Non-pigmented ciliary epithelial cell (primary cell): ENCODE data around the gene ZC2HC1B.

Source experiments
- DNase-seq: peaks from one replicate; pipeline ENCODE4 v3.0.0-alpha.2; 2010; ENCODE audit warnings: low read depth

Gene ZC2HC1B

DNA sequence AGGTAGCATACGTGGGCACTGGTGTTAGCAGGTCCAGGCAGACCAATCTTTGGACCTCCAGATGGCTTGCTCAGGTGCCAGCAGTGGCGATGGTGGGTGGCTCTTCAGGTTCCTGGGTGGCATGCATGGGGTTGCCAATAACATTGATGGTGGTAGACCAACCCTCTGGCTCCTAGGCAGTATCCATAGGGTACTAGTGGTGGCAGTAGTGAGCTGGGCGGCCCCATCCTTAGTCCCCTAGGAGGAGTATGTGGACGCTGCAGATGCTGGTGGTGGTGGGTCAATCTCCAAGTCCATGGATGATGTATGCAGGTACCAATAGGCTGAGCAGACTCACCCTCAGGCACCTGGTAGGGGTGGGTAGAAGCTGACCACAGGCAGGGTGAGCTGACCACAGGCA lies 70.6 kb downstream of the ZC2HC1B start:
- DNase-seq: no peak

DNA sequence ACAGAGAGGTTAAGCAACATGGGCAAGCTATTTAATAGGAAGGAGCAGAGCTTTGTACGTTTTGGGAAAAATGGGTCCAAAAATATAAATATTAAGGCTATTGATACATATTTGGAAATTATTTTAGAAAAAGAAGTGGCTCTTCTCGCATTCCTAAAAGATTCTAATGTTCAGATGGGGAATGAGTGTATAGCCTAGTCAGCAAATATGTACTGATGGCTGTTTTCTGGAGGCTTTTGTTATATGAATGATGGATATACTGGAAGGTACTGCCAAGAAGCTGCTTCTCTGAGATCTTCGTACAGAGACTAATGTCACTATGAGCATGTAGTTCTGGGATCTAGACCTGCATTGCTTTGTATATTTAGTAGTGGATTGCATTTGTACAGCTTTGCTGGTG lies 72.1 kb downstream of the ZC2HC1B start:
- no peak for DNase-seq

DNA sequence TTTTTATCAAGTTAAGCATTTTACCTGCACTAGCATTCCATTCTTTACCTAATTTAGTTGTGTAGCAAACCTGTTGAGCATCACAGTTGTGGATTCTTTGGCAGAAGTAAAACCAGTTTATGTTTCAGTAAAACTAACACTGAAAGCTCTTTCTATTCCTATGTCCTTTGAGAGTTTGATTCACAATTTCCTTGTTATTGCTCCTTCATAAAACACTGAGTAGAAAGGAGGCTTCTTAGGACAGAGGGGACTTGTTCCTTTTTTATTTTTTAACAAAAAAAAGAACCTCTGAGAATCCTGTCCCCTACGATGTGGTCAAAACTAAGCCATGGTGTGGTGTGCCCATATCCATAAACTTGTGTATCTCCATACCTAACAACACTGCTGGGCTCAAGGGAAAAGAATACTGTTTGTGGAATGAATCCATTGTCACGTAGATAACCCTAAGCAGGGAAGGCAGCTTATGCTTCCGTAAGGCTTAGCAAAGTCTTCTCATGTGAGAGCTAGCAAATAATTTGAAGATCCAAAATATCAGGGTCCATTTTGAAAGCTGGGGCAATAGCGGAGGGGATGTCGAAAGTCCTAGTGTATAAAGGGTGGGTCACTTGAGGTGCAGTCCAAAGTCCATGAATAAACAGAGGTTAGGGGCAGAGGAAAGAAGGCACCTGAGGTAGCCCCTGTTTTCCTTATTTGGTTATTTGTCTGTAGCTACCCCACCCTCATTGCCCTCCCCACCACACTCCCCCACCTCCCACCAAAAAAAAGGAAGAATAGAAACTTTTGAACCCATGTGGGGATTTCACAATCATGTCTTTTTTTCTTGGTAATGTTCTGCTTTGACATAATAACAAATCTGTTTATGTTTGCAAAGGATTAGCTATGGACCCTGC lies 72.7 kb downstream of the ZC2HC1B start:
- DNase-seq: no peak

DNA sequence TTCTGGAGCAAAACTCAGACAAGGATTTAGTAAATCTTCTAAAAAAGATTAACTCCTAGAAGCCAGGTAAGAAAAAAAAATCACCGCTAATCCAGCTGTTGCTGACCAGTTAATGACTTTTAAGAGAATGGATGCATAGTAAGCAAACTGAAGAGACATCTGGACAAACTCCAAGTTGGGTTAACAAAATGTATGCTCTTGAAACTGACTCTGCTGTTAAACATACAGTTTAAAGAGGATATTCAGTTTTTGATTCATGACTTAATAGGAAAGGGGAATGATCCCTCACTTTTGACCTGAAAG lies 73.3 kb downstream of the ZC2HC1B start:
- no peak for DNase-seq

DNA sequence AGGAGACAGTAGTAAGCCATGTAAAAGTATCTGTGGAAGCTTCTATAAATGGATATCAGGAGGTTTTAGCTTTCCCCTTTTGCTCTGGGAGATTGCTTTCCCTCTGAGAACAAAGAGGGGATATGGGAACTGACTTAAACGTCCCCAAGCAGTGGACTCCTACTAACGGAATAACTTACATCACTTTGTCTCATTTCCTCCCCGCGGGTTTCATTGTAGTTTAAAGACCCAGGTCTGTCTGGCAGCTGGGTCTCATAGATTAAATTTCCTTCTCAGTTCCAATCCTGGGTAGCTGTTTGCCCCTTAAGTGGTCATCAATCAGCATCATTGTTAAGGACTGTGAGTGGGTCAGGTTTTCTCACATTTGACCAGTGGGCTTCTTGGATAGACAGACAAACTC lies 75.1 kb downstream of the ZC2HC1B start:
- DNase-seq: no peak

DNA sequence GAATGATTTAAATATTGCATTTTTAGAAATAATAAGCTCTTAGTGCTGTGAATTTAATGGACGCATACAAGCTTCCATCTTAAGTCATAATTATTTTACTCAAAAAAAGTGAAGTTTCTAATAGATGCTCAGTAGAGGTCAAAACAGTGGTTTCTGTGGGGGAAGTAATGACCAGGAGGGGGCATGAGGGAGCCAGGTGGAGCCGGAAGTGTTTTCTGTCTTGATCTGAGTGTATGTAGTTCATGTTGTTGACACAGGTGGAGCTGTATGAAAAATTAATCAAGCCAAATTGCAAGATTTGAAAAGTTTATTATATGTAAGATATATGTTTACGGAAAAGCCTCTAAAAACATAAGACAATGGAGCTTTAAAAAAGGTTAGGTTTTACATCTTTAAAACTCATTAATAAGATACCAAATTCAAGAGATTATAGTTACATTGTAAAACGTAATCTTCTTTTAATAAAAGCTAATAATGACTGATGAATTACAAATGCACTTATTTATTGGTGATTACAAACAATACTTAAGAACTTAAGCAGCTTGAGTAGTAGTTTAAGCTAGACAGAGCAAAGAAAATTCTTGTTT lies 75.8 kb downstream of the ZC2HC1B start:
- no peak for DNase-seq

DNA sequence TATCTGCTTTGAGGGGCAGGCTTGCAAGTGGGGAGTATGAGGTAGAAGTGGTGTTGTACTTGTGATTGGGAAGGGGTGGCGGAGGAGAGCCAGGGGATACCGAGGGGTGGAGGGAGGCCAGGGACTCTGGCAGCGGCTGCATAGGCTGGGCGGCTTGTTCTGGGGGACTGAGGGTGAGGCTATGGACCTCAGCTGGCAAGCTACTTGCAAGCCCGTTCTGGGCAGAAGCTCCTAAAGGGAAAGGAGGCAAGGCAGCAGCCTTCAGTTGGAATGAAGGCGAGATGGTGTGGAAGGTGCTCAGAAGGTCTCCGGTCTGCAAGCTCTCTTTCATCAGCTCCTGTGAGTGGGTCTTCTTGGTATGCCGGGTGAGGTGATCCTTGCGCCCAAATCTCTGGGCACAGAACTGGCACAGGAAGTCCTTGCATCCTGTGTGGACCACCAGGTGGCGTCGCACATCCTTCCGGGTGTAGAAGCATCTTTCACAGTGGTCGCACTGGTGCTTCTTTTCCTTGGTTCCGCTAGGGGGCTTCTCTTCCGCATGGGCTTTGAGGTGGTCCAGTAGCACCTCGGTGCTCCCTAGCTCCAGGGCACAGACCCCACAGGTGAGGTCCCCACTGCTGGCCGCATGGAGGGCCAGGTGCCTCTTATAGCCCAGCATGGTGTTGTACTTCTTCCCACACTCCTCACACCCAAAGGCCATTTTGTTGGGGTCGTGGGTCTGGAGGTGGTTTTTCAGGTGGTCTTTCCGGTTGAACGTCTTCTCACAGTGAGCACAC lies 77.8 kb downstream of the ZC2HC1B start:
- no peak for DNase-seq

DNA sequence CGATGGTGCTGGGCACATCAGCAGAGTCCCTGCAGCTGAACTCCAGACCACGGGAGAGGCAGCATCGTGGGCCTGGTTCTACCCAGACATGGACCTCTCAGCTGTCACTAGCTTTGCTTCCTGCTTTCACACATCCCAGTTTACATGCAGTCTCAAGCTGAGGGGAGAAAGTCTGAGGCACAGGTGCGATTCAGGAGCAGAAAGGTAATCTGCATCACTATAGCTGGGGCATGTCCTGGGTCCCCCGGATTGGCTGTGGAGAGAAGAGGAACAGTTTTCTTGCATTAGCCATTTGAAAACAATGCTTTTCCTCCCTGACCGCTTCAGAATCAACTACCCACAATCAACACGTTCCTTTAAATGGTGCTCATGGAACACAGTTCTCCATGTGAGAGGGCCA lies 83.9 kb downstream of the ZC2HC1B start:
- no peak for DNase-seq

DNA sequence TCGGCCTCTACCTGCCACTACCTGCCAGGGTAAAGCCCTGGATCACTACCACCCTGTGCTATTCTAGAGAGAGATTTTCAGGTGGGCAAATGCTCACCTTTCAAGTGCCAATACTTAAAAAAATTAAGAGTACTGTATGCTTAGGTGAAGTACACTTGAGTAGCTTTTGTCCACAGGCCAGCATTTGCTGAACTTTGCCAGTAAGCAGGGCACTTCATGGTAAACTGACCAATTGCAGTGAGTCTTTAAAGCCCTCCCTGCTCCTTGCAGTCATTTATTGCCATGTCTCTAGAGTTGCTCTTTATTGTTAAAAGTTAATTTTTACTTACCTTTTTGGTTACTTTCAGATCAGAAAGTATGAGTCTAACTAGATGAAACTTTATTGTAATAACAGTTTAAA lies 85.3 kb downstream of the ZC2HC1B start:
- DNase-seq: no peak

DNA sequence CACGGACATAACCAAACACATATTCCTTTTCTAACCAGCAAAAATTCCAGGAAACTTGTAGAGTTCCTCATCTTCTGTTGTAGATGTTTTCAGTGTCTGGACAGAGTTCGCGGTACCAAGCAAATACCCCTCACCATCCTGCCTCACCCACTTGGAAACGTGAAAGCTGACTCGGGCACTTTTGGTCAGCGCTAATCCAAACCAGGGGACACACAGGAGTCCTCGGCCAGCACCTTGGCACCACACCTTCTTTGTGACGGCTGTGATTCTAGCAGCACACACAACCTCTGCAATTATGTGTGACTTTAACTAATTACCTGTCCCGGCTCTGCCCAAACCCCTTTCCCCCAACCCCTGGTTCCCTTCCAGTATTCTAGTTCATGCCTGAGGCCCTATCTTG lies 85.7 kb downstream of the ZC2HC1B start:
- DNase-seq: no peak

DNA sequence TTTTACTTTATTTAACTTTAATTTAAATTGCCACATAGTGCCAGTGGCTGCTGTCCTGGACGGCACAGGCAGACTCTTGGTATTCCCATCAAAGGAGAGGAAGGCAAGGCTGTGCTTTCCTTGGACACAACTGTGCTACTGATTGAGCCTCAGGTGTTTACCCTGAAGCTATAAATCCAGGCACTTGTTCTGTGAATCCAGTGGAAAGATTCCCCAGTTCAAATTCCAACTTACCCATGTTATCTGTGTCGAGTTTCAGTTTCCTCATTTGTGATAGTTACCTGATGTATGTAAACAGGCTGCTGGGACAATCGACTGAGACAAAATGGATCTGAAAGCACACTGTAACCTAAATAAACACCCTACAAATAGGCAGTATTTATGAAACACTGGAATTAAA lies 86.6 kb downstream of the ZC2HC1B start:
- DNase-seq: no peak

DNA sequence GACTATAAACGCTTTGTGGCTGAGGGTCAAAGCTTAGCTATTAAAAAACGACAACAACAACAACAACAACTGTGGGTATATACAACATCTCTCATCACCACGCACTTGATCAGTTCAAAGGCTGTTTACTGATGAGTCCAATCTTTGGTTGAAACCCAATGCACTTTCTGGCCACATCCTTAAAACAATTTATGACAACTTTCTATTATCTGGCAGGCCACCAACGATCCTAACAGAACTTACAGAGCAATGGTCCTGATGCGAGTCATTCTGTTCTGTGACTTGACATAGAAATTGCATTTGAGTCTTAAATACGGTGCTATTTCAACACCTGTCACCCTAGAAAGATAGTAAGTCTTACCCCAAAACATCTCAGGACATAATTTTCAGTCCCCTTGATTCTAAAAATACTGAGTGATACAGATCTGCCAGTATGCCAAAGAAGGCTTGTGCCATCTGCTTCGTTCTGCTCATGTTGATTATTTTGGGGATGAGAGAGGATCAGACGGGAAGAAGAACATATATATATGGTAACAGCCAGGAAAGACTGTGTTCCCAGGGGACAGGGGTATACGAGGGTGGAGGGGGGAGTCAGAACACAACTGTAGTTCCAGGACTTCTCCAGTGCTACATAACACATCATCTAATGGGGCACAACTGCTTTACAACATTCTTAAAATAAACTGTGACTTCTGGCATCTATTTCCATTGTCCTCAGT lies 87.9 kb downstream of the ZC2HC1B start:
- DNase-seq: no peak

DNA sequence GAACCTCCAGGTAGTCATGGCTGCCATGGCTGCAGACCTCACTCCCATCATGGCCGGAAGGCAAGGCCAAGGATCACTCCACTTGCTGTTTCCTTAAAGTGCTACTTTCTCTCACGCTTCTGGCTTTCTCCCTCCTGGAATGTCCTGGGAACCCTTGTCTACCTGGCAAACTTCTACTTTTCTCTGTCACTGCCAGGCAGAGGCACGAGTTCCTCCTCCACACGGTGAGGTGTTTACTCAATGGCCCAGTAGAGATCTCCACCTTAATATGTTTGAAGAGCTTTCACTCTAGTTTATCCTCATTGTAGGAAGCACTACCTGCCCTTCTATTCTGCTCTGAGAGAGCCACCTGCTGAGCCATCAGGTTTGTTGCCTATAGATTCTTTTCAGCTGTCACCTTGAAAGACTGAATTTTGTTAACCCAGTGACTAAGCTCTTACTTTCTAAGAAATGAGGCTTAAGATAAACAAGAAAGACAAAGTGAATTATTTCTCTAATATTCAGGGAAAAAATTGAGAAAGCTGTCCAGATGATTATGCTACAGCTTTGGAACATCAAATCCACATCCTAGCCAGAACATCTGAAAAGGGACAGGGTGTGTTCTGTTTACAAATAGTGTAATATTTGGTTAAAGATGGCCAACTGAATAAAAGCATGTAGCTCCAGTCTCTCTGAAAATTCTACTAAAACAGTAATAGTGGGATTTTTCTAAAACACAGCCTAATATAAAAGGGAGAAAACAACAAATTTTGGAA lies 88.8 kb downstream of the ZC2HC1B start:
- DNase-seq: no peak

DNA sequence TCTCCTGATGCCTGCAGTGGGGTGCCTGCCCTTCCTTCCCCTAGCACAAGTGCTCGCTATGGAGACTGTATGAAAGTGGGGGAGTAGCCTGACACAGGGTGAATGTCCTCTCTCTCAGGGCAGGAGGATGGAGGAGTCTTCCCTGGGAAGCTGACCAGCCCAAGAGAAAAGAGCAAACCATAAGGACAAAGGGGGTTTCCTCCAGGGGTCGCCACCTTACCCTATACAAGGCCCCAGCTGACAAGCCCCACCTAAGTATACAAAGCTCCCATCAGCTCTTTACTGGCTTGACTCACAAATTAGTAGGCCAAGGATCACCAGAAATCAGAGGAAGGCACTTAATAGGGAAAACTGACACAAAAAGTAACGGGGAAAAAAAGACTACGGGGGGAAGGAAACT lies 89.6 kb downstream of the ZC2HC1B start:
- no peak for DNase-seq

DNA sequence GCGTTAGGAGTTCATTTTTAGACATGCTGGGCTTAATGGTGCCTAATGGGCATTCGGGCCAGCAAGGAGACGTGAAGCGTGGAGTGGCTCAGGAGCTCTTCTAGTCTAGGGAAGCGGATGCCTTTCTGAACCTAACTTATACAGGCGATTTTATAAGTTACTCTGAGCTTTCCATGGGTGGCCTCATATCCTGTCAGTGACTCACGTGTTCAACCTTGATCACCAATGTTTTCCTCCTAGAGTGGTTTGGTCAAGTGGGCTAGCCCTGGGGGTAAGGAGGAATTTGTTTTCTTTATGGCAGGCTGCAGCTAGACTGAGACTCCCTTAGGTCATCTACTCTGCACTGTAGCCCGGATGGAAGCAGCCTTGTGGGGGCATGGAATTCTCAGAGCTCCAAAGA lies 91.7 kb downstream of the ZC2HC1B start:
- no peak for DNase-seq

DNA sequence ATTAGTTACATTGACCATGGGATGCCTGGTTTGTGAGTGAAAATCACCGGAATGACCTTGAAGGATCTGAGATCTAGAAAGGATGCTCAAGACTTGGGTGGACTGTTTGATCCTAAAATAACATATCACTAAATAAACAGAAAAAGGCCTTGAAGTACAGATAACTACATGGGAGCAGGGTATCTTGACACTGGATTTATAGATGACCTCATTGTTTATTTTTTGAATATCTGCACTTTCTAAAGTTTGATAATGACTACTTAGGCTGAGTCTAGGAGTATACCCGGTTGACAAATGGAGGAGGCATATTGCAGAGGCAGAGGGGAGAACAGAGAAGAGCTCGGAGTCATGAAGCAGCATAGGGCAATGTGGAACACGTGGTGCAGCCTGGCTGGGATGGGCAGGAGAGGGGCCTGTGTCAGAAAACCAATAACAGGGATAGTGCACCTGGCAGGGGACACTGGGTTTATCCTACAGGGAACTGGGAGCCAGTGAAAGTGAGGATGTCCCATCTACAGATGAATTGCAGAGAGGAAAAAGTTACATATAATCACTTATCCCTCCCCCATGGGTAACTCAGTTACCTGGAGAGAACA lies 93.5 kb downstream of the ZC2HC1B start:
- DNase-seq: no peak

DNA sequence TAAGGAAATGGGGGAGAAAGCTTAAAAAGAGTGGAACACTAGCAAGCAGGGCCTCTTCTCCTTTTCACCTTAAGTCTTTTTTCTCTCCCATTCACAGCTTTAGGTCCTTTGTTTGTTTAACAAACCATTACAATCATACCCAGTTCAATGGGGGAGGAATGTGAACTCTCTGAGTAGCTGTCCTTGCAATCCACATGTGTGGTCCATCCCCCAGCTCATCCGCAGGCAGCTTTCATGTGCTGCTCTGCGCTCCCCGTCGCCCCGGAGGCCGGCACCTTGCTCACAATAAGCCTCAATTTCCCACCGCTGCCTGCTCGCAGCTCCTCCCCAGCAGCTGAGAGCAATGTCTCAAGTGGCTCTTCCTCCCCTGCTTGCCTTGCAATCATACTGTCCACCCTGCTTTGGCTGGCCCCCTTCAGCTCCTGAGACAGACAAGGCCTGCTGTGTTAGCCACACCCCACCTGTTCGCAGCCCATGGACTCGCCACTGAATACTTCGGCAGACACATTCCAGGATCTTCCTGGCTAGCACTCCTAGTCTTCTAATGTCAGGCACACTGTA lies 94.6 kb downstream of the ZC2HC1B start:
- no peak for DNase-seq

DNA sequence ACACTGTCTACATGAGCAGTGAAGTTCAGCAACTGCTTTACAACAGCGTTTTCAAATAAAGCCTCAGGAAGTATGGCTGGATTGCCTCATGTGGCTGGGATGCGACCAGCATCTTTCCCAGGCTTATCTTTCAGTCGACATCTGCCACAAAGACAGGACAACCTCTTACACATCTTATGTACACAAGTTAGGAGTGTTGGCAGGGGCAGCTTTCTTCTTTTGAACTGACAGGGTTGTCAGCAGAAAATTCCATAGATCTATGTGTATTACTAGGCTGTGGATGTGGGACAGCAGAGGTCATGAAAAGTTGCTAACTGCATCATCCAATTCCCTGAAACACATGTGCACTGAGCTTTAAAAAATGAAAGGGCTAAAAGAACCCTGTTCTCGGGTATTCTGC lies 95.7 kb downstream of the ZC2HC1B start:
- DNase-seq: no peak

DNA sequence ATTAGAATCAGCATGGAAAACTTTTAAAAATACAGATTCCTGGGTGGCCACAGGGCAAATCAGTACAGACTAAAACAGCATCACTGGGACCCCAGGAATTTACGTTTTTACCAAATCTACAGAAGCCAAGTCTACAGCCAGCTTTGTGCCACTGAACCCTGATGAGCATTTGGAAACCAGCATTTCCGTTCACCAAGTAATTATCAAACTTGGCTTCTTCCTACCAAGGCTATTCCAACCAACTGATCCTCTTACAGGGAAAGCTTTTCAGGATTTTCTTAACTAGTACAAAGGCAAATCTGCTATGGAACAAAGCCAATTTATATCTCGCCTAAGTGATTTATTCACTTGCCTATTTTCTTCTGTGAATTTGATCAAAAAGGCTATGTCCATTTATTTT lies 96.8 kb downstream of the ZC2HC1B start:
- no peak for DNase-seq

DNA sequence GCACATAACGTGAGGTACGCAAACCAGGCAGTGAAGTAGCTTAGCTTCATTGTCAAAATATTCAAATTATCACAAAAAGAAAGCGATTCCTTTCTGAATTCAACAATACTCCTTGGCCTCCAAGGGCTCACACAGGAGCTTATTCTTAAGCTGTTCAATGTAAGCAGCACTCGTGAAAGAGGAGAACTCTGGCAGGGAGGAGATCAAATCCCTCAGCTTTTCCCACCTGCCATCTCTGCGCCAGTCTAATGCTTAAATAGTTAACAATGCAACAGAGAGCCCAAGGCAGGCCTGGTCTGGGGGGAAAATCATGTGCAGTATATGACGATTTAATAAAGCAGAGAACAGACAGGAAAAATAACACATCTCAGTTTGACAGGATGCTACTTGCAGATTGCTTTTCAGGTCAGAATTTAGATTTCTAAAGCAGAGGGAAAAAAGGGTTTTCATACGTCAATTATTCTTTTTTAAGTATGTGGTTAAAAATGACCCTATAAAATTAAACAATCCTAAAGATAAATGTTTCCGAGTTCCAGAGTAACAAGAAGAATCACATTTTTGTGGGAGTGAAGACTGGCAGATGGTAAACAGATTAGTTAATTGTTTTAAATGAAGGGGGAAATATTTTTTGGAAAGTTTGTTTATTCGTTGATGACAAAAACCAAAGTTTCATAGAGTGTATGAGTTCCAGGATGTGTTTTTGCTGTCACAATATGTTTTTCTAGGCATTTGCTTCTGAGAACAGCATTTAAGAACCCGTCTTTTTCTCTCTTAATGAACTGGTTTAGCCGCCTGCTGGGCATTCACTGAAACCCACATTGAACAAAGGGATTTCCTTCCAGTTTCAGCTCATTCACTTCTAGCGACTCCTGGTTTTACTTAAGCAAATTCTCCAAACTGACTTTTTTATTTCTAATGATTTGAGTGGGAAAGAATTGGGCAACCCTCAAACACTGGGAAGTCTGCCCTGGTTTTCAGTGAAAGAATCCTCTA lies 97.9 kb downstream of the ZC2HC1B start:
- no peak for DNase-seq
